ENCODE data around the gene DUSP16. TPM values are rescaled to one million over a fixed set of nuclear protein-coding genes. Genes with fewer than 3 reads are reported as not detected.

Gene DUSP16
- total and polyA plus RNA-seq, 7 experiments from 2014 or later = 4.4 to 42.8 (median 29.2) TPM

- Mint-ChIP-seq H3K4me3 (peak overlapping the region; percentile 85 to 95 (median 90)), H3K9me3 (peaks cover 0 to 9% (median 3%) of the 10 kb centered on the region in 11 donors), H3K36me3 (peaks cover 0 to 18% (median 0%) of the 10 kb centered on the region in 5 donors), H3K4me1 (peaks cover 13 to 52% (median 39%) of the 10 kb centered on the region in 7 donors), H3K27ac (peak overlapping the region; percentile 92 to 100 (median 97)), H3K27me3 (no peaks in the 10 kb centered on the region)
- peak in 4 of 9 donors; percentile 30 to 63 (median 44) for DNase-seq
- ATAC-seq = no peak
- no peaks in the 10 kb centered on the region for H3K9me3 ChIP-seq (ENCODE audit: control insufficient read depth in 2 of 3, low read length in 3 of 3)
- intact Hi-C loops (cut with micrococcal nuclease) = loop anchor here (1.0 to 5.0 kb wide), 10 partner anchors 35 to 910 kb away; partner anchors contain the start of genes GPR19 (in 2 of the 2), APOLD1 (in 1 of the 2), CREBL2 (in 1 of the 2) and DDX47 (in 1 of the 2)
- peaks cover 14 to 16% of the 10 kb centered on the region in 2 donors for H3K4me1 ChIP-seq (ENCODE audit: control insufficient read depth in 2 of 2, insufficient read depth in 2 of 2, low read length in 2 of 2)
- ChIA-PET CTCF (interaction anchor here (0.6 to 1.5 kb wide), 3 partner anchors 29 to 204 kb away, joined by 3 to 5 read pairs (median 3); partner anchors contain the start of gene BORCS5), POLR2A (interaction anchor here (0.8 to 2.7 kb wide), 21 partner anchors 13 to 205 kb away, joined by 3 to 27 read pairs (median 6); partner anchors contain the start of genes BORCS5 and CREBL2)
- peaks cover 0 to 3% (median 0%) of the 10 kb centered on the region in 3 experiments for H3K36me3 ChIP-seq (ENCODE audit: control insufficient read depth in 2 of 3, insufficient read depth in 3 of 3, low read length in 3 of 3)
- H3K4me3 ChIP-seq (ENCODE audit: low read length) = peak overlapping the region; percentile 62
- H3K27me3 ChIP-seq (ENCODE audit: control insufficient read depth in 2 of 2, insufficient read depth in 2 of 2, low read length in 2 of 2) = no peaks in the 10 kb centered on the region
- peak overlapping the region; percentile 92 for H3K27ac ChIP-seq (ENCODE audit: low read depth, low read length)
Measured at GRCh38 chr12:12562016-12562483, 613 bp downstream of the DUSP16 start.

- H3K4me1 ChIP-seq (ENCODE audit: control insufficient read depth in 2 of 2, insufficient read depth in 2 of 2, low read length in 2 of 2) = peaks cover 14 to 16% of the 10 kb centered on the region in 2 donors
- peaks cover 0 to 3% (median 0%) of the 10 kb centered on the region in 3 experiments for H3K36me3 ChIP-seq (ENCODE audit: control insufficient read depth in 2 of 3, insufficient read depth in 3 of 3, low read length in 3 of 3)
- intact Hi-C loops (cut with micrococcal nuclease) = loop anchor here (1.0 to 5.0 kb wide), 19 partner anchors 33 to 909 kb away; partner anchors contain the start of genes BORCS5 (in 2 of the 2), CREBL2 (in 2 of the 2), DDX47 (in 2 of the 2) and GPR19 (in 2 of the 2)
- DNase-seq (peak in 5 of 9 donors; percentile 42 to 77 (median 52)), ATAC-seq (peak; percentile 3)
- peaks cover 0 to 23% (median 0%) of the 10 kb centered on the region in 5 donors for H3K36me3 Mint-ChIP-seq
- ChIA-PET POLR2A (interaction anchor here (0.7 to 2.0 kb wide), 21 partner anchors 12 to 295 kb away, joined by 3 to 16 read pairs (median 5); partner anchors contain the start of genes BORCS5 and LRP6), CTCF (interaction anchor here (0.7 to 1.5 kb wide), 6 partner anchors 73 to 184 kb away, joined by 3 to 4 read pairs (median 3); no protein-coding TSS in a partner anchor)
- no peaks in the 10 kb centered on the region for H3K27me3 ChIP-seq (ENCODE audit: control insufficient read depth in 2 of 2, insufficient read depth in 2 of 2, low read length in 2 of 2)
- peaks cover 0 to 9% (median 3%) of the 10 kb centered on the region in 11 donors for H3K9me3 Mint-ChIP-seq
- no peaks in the 10 kb centered on the region for H3K27me3 Mint-ChIP-seq
- peak overlapping the region; percentile 92 for H3K27ac ChIP-seq (ENCODE audit: low read depth, low read length)
- peak overlapping the region; percentile 80 to 95 (median 91) for H3K4me3 Mint-ChIP-seq
- peaks cover 13 to 56% (median 42%) of the 10 kb centered on the region in 7 donors for H3K4me1 Mint-ChIP-seq
- no peaks in the 10 kb centered on the region for H3K9me3 ChIP-seq (ENCODE audit: control insufficient read depth in 2 of 3, low read length in 3 of 3)
- H3K4me3 ChIP-seq (ENCODE audit: low read length) = peak overlapping the region; percentile 62
- H3K27ac Mint-ChIP-seq = peak overlapping the region; percentile 91 to 100 (median 95)
Measured at GRCh38 chr12:12561371-12562015, 1.2 kb downstream of the DUSP16 start.

- H3K4me1 ChIP-seq (ENCODE audit: control insufficient read depth in 2 of 2, insufficient read depth in 2 of 2, low read length in 2 of 2) = peaks cover 14 to 16% of the 10 kb centered on the region in 2 donors
- peaks cover 0 to 3% (median 0%) of the 10 kb centered on the region in 3 experiments for H3K36me3 ChIP-seq (ENCODE audit: control insufficient read depth in 2 of 3, insufficient read depth in 3 of 3, low read length in 3 of 3)
- CTCF ChIA-PET = interaction anchor here (0.7 to 1.5 kb wide), 6 partner anchors 72 to 183 kb away, joined by 3 to 4 read pairs (median 3); no protein-coding TSS in a partner anchor
- no peaks in the 10 kb centered on the region for H3K27me3 ChIP-seq (ENCODE audit: control insufficient read depth in 2 of 2, insufficient read depth in 2 of 2, low read length in 2 of 2)
- peaks cover 0 to 23% (median 0%) of the 10 kb centered on the region in 5 donors for H3K36me3 Mint-ChIP-seq
- intact Hi-C loops (cut with micrococcal nuclease) = loop anchor here (1.0 to 5.0 kb wide), 16 partner anchors 32 to 908 kb away; partner anchors contain the start of genes BORCS5 (in 2 of the 2), DDX47 (in 2 of the 2), APOLD1 (in 1 of the 2) and CREBL2 (in 1 of the 2)
- ATAC-seq = peak; percentile 72
- H3K27ac Mint-ChIP-seq = peak overlapping the region; percentile 91 to 100 (median 95)
- peaks cover 13 to 56% (median 42%) of the 10 kb centered on the region in 7 donors for H3K4me1 Mint-ChIP-seq
- no peaks in the 10 kb centered on the region for H3K9me3 ChIP-seq (ENCODE audit: control insufficient read depth in 2 of 3, low read length in 3 of 3)
- H3K4me3 Mint-ChIP-seq = peak overlapping the region; percentile 80 to 93 (median 90)
- POLR2A ChIA-PET = interaction anchor here (0.6 to 2.0 kb wide), 22 partner anchors 12 to 294 kb away, joined by 3 to 16 read pairs (median 5); partner anchors contain the start of genes BORCS5 and LRP6
- DNase-seq = peak in 7 of 9 donors; percentile 42 to 91 (median 85)
- H3K27me3 Mint-ChIP-seq = no peaks in the 10 kb centered on the region
- H3K4me3 ChIP-seq (ENCODE audit: low read length) = peak overlapping the region; percentile 62
- H3K9me3 Mint-ChIP-seq = peaks cover 0 to 9% (median 3%) of the 10 kb centered on the region in 11 donors
- peak overlapping the region; percentile 92 for H3K27ac ChIP-seq (ENCODE audit: low read depth, low read length)
Measured at GRCh38 chr12:12560587-12561370, 1.9 kb downstream of the DUSP16 start.

GRCh38 chr12:12559719-12560296 lies 2.9 kb downstream of the DUSP16 start:
- peaks cover 13 to 59% (median 47%) of the 10 kb centered on the region in 7 donors for H3K4me1 Mint-ChIP-seq
- POLR2A ChIA-PET = interaction anchor here (0.7 to 2.0 kb wide), 5 partner anchors 45 to 203 kb away, joined by 3 to 11 read pairs (median 4); partner anchors contain the start of gene BORCS5
- peaks cover 14 to 16% of the 10 kb centered on the region in 2 donors for H3K4me1 ChIP-seq (ENCODE audit: control insufficient read depth in 2 of 2, insufficient read depth in 2 of 2, low read length in 2 of 2)
- peaks cover 0 to 3% (median 0%) of the 10 kb centered on the region in 3 experiments for H3K36me3 ChIP-seq (ENCODE audit: control insufficient read depth in 2 of 3, insufficient read depth in 3 of 3, low read length in 3 of 3)
- peak overlapping the region; percentile 10 to 88 (median 39) for H3K4me3 Mint-ChIP-seq
- CTCF ChIA-PET = interaction anchor here (0.6 to 1.0 kb wide), 2 partner anchors 104 to 178 kb away, joined by 3 read pairs; no protein-coding TSS in a partner anchor
- peak overlapping the region in 8 of 9 donors; percentile 17 to 95 (median 61) for H3K27ac Mint-ChIP-seq
- ATAC-seq (no peak), DNase-seq (no peak)
- no peak overlapping the region for H3K27ac ChIP-seq (ENCODE audit: low read depth, low read length)
- no peak overlapping the region for H3K4me3 ChIP-seq (ENCODE audit: low read length)
- no peaks in the 10 kb centered on the region for H3K9me3 ChIP-seq (ENCODE audit: control insufficient read depth in 2 of 3, low read length in 3 of 3)
- peaks cover 0 to 30% (median 0%) of the 10 kb centered on the region in 5 donors for H3K36me3 Mint-ChIP-seq
- H3K27me3 Mint-ChIP-seq = no peaks in the 10 kb centered on the region
- H3K9me3 Mint-ChIP-seq = peaks cover 0 to 9% (median under 1%) of the 10 kb centered on the region in 11 donors
- H3K27me3 ChIP-seq (ENCODE audit: control insufficient read depth in 2 of 2, insufficient read depth in 2 of 2, low read length in 2 of 2) = no peaks in the 10 kb centered on the region
- intact Hi-C loops (cut with micrococcal nuclease) = loop anchor here (2.0 to 5.0 kb wide), 7 partner anchors 33 to 908 kb away; partner anchors contain the start of genes DDX47 (in 2 of the 2), APOLD1 (in 1 of the 2) and BORCS5 (in 1 of the 2)

- peak overlapping the region in 4 of 9 donors; percentile 7 to 44 (median 28) for H3K27ac Mint-ChIP-seq
- no peak overlapping the region for H3K27ac ChIP-seq (ENCODE audit: low read depth, low read length)
- no peak overlapping the region for H3K4me3 ChIP-seq (ENCODE audit: low read length)
- no peaks in the 10 kb centered on the region for H3K27me3 Mint-ChIP-seq
- CTCF ChIA-PET = no interaction called here
- ATAC-seq = no peak
- peaks cover 8 to 9% of the 10 kb centered on the region in 2 donors for H3K4me1 ChIP-seq (ENCODE audit: control insufficient read depth in 2 of 2, insufficient read depth in 2 of 2, low read length in 2 of 2)
- intact Hi-C loops (cut with micrococcal nuclease) = no loop called here
- POLR2A ChIA-PET = interaction anchor here (0.6 to 1.1 kb wide), 3 partner anchors 19 to 219 kb away, joined by 3 to 4 read pairs (median 3); partner anchors contain the start of gene BORCS5
- no peaks in the 10 kb centered on the region for H3K9me3 ChIP-seq (ENCODE audit: control insufficient read depth in 2 of 3, low read length in 3 of 3)
- peaks cover 0 to 35% (median 0%) of the 10 kb centered on the region in 5 donors for H3K36me3 Mint-ChIP-seq
- no peak overlapping the region for H3K4me3 Mint-ChIP-seq
- no peak for DNase-seq
- H3K27me3 ChIP-seq (ENCODE audit: control insufficient read depth in 2 of 2, insufficient read depth in 2 of 2, low read length in 2 of 2) = no peaks in the 10 kb centered on the region
- peaks cover 0 to 9% (median 0%) of the 10 kb centered on the region in 11 donors for H3K9me3 Mint-ChIP-seq
- H3K4me1 Mint-ChIP-seq = peaks cover 13 to 54% (median 46%) of the 10 kb centered on the region in 7 donors
- H3K36me3 ChIP-seq (ENCODE audit: control insufficient read depth in 2 of 3, insufficient read depth in 3 of 3, low read length in 3 of 3) = peaks cover 0 to 3% (median 0%) of the 10 kb centered on the region in 3 experiments
Measured at GRCh38 chr12:12558291-12558690, 4.4 kb downstream of the DUSP16 start.

Measured in naive thymus-derived CD4-positive, alpha-beta T cell (primary cell).